ENCODE results near the gene PLEKHD1.
"Not testable (repeated sequence)": the region's sequence is repeated elsewhere in the genome, so short reads cannot be mapped to it uniquely, and the experiment has no call there.

Gene PLEKHD1

DNA sequence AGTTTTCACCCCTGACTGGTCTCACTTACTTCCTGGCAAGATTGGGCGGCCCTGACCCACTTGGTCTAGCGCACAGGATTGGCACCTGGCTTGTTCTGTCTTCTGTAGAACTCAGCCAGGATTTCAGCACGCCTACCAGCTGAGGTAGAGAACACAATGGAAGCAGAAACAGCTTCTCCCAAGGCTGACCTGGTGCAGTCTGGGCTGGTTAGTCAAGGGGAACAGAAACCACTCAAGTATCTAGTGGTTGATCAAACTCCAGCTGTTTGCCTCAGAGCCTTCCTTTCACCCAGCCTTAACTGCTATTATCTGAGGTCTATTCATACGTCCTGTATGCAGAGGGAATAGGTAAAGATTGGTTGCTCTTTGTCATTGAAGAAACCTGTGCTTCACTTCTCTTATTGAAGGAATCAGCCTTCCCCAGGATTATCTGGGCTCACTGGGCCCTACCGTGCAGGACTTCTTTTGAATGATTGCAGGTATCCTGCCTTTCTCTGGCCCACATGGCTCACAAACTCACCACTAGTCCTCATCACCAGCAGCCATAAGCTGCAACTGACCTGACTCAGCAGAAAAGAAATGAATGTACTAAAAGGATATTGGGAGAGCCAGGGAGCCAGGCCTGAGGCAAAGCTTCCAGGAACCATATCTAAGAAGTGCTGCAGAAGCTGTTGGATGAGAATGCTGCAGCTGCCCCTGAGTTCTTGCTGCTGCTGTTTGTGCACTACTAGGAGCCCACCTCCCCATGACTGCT is 2.5 kb upstream of the PLEKHD1 start:
- FAIRE-seq (peak; percentile 53), DNase-seq (ENCODE audit: low spot score) (peak; percentile 7)

DNA sequence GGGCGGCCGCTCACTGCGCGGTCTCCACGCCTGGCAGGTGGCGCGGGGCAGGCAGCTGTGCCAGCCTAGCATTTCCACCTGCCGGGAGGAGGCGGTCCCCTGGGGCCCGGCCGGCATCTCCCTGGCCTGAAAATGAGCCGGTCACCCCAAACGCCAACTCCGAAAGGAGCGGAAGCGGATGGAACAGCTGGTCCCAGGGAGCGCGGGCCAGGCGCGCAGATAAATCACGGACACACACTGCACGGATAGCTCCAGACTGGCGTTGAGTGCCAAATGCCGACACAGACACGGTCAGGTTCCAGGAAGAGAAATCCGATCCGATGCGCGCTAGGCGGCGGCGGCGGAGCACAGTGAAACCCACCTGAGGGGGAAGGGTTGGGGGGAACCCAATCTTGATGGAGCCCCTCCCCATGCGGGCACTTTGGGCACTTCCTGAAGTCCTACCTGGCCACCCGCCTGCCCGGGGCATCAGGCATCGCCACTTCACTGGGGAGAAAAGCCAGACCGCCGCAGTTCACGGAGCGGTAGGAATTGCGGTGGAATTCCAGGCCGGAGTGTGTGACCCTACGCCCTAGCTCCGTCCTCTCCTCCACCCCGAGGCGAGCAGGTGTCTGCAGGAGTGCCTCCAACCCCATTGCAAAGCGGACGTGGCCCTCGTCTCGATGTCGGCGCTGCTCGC is 624 bp upstream of the PLEKHD1 start:
- DNase-seq (ENCODE audit: low spot score) (no peak), FAIRE-seq (no peak)

DNA sequence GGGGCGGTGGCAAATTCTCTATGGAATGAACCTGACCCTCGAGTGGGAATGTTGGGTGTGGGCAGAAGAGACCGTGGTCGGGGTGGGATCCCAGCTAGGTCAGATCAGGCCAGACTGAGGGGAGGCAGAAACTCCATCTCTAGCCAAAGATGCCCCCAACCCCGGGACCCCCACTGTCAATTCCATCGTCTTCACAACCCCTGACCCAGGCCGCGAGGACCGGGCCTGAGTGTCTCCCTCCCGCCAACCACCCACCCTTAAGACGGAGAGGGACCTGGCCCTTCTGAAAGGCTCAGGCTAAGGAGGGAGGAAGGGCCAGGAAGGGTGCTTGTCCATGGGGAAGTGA is 760 bp downstream of the PLEKHD1 start:
- FAIRE-seq (no peak), DNase-seq (ENCODE audit: low spot score) (no peak)

DNA sequence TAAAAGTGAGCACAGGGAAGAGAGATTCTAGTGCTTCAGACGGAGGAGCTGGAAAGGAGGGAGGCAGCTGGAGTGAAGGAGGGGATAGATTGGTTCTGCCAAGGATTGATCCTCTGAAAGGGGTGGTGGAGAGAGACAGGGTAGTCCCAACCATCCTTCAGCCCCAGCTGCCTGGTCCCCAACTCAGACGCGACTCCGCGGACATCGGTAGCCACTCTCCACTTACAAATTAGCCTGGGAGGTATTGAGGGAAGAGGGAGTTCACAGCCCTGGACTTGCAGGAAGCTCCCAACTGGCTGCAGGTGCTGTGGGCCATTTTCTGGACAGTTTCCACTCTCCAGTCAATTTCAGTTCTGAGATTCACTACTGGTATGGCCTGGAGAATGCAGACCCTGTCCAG is 1.2 kb downstream of the PLEKHD1 start:
- FAIRE-seq: no peak

DNA sequence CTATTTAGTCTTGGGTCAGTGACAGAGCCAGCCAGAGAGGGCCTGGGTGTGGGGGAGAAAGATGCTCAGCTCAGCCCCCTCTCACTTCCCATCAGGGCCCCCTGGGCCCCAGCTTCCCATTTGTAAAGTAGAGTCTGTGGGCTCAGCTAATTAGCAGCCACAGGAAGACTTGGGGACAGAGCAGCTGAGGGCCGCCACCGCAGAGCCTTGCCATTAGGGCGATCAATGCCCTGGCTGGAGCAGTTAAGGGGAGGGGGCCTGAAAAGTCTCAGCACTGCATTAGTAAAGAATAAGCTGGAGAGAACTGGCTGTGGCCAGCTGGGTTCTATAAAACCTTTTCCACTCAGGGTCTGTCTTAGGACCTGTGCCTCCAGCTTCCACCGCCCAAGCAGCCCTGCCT is 2.7 kb downstream of the PLEKHD1 start:
- DNase-seq (ENCODE audit: low spot score) (no peak), FAIRE-seq (no peak)

More for the DNA sequence above, 1.2 kb downstream of the PLEKHD1 start:
- no peak for DNase-seq (ENCODE audit: low spot score)

DNA sequence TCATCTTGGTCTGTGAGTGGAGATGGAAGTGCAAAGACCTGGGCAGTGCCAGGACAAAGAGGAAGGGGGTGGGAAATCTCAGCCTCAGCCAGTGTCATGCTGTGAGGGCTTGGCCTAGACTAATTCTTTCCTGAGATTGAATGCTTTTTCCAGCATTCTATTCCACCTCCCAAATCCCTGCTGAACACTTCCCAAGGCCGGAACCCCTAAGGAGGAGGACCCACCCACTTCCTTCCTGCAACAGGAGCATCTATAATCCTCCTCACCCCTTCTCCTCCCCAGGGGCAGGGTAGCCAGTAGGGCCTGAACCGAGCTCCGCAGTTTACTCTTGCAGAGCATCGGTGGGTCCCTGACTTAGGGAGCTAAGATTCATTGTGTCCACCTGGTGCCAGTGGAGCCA is 3.2 kb downstream of the PLEKHD1 start:
- FAIRE-seq: no peak
- DNase-seq (ENCODE audit: low spot score): no peak

DNA sequence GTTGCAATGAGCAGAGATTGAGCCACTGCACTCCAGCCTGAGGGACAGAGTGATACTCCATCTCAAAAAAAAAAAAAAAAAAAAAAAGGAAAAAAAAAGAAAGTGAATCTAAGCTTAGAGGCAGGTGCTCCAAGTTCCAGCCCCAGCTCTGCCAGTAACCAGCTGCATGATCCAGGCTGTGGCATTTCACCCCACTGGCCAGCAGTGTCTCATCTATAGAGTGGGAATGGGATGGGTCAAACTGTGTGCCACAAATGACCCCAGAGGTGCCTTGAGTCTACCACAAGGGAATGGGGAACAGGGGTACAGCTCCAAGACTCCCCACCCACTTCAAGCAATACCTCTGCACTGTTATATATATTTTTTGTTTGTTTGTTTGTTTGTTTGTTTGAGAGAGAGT is 5.0 kb downstream of the PLEKHD1 start:
- FAIRE-seq (no peak), DNase-seq (ENCODE audit: low spot score) (no peak)

DNA sequence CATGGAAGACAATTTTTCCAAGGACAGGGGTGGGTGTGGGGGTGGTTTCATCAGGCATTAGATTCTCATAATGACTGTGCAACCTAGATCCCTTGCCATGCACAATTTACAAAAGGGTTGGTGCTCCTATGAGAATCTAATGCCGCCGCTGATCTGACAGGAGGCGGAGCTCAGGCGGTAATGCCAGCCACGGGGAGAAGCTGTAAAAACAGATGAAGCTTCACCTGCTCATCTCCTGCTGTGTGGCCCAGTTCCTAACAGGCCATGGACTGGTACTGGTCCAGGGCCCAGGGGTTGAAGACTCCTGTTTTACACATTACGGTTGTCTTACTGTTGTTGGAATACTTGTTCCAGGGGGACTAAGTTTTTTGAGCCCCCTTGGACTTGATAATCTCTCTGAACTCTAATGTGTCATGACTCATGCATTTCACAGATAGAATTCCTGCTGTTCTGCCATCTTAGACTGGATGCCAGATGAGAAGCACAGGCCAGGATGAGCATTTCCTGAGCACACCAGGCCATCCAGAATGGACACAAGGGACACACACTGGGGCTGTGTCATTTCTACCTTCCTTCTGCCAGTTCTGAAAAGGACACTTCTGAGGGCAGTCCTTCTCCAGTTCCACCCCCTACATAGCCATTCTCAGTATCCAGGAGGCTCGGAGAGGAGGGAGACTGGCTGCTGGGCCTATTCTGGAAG is 5.8 kb downstream of the PLEKHD1 start:
- no peak for DNase-seq (ENCODE audit: low spot score)
- no peak for FAIRE-seq

DNA sequence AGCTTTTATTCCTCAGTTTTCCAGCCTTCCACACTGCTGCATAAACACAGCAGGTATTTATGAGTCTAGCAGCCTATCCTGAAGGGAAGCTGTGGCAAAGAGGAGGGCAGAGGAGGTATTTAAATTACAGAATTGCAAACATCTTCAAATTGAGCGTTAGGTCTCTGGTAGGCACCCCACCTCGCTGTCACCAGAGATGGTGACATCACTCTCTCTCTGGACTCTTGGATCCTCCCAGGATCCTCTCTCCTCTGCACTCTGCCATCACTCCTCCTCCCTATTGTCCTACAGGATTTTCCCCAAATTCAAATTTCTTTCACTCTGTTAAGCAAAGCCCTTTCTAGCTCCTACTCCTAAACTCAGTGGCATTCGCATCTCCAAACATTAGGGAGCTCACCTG is 6.7 kb downstream of the PLEKHD1 start:
- FAIRE-seq: no peak
- DNase-seq (ENCODE audit: low spot score): no peak

DNA sequence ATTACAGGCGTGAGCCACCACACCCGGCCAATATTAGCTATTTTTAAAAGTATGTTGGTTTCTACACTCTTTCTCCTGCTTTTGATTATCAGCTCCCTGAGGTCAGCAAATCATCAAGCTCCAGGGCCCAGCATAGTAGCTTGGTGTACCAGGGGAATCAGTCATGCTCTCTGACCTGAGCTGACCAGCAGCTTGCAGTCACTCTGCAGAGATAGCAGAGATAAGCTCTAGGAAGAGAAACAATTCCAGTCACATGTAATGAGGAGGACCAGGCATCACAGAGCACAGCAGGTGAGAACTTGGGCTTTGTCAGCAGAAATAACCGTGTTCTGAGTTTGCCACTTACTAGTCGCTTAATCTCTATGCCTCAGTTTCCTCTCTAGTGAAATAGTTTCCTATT is 8.5 kb downstream of the PLEKHD1 start:
- no peak for DNase-seq (ENCODE audit: low spot score)
- no peak for FAIRE-seq

DNA sequence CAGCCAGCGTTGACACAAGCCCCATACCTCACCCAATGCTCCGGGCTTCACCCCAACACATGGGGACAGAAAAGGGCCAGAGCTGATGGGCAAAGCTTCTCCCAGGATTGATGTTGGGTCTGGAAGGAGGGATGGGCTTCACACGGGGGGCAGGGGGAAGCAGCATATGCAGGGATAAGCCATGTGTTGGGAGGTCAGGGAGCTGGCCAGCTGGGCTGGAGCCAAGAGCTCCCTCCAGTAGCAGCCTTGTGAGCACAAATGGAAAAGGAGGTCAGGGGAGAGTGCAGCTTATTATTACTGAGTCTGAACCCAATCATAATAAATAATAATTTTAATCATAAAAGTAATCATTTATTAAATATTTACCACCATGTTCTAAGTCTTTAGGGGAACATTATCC is 9.3 kb downstream of the PLEKHD1 start:
- DNase-seq (ENCODE audit: low spot score) (no peak), FAIRE-seq (no peak)

DNA sequence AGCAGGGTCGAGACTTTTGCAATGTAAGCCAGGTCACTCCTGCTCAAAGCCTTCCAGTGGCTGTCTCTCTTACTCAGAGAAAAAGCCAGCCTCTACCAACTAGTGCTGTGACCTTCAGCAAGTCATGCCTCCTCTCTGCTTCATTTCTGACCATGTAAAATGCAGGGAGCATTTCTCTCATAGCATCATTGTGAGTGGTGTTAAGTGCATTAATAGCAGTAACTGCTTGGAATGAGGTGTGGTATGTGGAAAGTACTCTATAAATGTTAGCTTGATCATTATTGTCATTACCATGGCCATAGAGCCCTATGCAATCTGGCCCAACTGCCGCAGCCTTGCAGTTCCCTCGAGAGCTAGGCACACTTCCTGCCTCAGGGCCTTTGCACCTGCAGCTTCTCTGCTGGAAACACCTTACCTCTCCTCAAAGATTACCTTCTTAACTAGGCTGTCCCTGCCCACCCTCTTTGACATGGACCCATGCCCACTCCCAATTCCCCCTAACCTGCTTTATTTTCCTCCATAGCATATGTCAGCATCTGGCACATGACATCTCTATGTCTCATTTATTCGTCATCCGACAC is 10.9 kb downstream of the PLEKHD1 start:
- no peak for FAIRE-seq
- no peak for DNase-seq (ENCODE audit: low spot score)

DNA sequence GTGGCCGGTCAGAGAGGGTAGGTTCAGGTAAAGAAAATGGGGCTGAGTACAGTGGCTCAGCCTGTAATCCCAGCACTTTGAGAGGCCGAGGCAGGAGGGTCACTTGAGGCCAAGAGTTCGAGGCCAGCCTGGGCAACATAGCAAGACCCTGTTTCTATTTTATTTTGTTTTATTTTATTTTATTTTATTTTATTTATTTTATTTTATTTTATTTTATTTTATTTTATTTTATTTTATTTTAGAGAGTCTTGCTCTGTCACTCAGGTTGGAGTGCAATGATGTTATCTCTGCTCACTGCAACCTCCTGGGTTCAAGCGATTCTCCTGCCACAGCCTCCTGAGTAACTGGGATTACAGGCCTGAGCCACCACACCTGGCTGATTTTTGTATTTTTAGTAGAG is 13.3 kb downstream of the PLEKHD1 start:
- not testable (repeated sequence) for FAIRE-seq; DNase-seq (ENCODE audit: low spot score)

DNA sequence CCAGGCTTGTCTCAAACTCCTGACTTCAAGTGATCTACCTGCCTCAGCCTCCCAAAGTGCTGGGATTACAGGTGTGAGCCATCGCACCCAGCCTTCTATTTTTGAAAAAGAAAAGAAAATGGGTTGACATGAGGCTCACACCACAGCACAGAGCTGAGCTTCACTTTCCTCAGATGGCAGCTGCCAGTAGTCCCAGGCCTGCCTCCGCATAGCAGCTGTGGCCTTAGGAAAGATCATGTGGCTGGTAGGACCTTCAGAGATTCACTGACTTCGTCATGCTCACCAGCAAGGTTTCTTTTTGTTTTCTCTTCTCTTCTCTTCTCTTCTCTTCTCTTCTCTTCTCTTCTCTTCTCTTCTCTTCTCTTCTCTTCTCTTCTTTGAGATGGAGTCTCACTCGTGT is 13.8 kb downstream of the PLEKHD1 start:
- not testable (repeated sequence) for DNase-seq (ENCODE audit: low spot score); FAIRE-seq

DNA sequence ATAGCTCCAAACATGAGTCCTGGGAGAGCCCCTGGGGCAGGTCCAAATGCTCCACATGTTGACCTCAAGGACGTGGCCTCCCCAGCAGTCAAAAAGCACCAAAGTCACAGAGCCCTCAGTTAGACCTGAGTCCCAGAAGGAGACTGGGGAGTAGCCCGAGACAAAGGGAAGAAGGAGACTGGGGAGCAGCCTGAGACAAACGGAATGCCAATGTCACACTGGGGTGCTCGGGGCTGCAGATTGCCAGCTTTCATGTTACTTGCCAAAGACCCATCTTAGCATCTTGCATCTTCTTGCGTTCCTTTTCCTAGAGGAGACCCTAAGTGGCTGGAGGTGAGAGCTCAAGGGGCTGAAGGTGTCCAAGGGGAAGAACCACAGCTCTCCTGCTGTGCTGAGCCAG is 14.9 kb downstream of the PLEKHD1 start:
- DNase-seq (ENCODE audit: low spot score): no peak
- FAIRE-seq: no peak

DNA sequence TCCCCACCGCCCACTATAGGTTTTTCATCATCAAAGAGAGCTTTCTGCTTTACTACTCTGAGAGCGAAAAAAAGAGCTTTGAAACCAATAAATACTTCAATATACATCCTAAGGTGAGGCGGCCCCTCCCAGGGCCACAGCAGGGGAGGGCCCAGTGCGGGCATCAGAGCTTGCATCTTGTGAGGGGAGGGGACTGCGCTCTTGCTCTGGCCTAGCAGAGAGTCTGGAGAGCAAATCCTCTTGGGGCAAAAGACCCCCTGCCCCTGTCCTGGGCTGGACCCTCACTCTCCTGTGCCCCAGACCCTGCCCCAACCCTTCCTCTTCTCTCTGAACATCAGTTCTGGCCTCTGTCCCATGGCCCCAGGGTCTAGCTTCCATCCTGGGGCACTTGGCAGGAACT is 15.6 kb downstream of the PLEKHD1 start:
- FAIRE-seq (no peak), DNase-seq (ENCODE audit: low spot score) (no peak)

DNA sequence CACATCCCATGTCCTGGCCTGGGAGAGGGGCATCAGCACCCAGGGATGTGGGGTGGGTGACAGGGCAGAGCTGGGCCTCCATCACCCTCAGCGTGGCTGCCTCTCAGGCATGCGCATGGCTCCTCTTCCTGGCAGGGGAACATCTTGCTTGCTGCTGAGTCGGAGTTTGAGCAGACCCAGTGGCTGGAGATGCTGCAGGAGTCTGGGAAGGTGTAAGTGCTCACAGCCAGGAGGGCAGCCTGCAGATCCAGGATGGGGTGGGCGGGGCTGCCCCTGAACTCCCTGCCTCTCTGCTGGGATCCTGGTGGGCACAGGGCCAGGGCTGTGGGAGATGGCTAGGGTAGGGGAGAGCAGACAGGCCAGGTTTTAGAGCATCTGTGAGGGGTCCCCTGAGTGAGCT is 16.2 kb downstream of the PLEKHD1 start:
- no peak for DNase-seq (ENCODE audit: low spot score)
- FAIRE-seq: no peak

DNA sequence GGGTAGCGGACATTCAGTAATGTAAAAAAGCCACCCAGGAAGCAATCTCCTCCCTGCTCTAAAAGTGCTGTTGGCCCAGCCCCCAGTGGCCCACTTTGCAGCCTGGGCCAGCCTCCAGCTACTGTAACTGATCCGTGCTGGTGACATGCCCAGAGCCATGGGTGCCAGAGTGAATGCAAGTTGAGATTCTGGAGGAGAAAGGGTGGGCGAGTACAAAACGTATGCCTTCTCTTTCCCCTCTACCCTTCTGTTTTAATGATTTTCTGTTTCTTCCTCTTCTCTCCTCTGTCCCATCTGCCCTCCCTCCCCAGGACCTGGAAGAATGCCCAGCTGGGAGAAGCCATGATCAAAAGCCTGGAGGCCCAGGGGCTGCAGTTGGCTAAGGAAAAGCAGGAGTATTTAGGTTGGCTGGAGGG is 16.9 kb downstream of the PLEKHD1 start:
- FAIRE-seq (no peak), DNase-seq (ENCODE audit: low spot score) (no peak)

DNA sequence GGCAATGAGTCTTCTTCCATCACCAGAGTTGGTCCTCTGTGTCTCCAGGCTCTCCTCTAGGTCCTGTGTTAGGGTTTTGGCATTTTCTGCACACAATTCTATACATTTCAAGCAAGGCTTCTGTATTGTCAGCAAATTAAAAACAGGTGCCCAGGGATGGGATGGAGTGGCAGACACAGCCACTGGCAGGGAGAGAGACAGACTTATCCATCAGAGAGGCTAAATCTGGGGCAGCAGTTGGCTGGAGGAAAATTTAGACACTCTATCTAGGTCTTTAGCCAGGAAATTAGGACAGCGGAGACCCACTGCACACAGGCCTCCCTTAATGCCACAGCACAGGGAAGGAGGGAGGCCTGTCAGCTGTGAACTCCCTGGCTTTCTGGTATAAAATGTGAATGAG is 20.2 kb downstream of the PLEKHD1 start:
- no peak for DNase-seq (ENCODE audit: low spot score)
- no peak for FAIRE-seq

DNA sequence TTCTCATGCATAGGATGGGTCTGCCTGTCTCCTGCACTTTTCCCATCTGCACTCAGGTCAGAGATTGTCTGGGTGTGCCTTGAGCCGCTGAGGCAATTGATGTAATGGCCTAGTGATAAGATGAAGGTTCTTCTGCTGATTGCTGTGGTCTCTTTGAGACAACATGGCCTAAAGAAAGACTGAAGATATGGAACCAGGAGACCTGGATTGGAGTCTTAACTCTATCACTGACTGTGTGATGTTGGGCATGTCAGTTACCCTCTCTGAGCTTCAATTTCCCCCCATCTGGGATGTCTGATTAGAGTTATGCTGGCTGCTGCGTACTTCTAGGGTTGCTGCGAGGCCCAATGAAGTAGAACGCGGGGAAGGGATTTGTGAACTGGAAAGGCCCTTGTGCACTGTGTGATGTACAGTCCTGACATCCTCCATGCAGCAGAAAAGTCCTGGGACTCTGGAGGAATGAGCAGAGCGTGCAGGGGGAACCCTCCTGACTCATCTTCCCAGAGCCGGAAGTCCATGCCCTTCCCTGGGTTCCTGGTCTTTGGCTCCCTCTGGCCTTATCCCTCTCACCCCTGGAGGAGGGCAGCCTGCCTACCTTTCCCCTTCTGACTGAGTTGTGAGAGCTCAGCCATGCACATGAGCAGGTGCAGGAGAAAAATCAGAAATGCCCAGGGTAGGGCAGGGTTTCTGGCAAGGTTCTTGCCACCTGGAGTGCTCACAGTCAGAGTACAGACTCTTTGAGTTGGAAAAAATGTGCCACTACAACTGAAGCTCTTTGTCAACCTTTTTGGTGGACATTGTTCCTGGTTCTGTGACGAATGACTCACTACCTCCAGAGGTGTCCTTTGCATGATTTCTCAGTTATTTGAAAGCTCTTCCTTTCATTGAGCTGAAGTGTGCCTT is 21.1 kb downstream of the PLEKHD1 start:
- no peak for DNase-seq (ENCODE audit: low spot score)
- FAIRE-seq: no peak

DNA sequence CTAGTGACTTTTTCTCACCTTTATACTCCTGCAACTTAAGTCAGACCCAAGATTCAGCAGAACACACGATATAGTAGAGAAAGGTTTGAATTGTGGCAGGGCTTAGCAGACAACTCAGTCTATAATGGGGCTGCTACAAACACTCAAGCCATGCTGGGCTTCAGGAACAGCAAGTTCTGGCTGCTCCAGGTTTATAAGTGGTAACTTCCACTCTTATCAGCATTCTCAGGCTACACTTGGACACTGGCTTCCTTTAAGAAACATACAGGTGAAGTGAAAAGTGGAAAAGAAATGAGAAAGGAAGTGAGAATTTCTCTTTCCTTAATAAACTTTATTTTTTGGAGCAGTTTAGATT is 21.7 kb downstream of the PLEKHD1 start:
- FAIRE-seq: no peak
- no peak for DNase-seq (ENCODE audit: low spot score)
